ENCODE data around the gene MYO1B.

Gene MYO1B

GRCh38 chr2:191222952-191223351 lies 22.3 kb upstream of the MYO1B start:
- TF ChIP-seq REST (IDR thresholded peaks at IDR 0.05; ENCODE audit: insufficient read depth in 1 of 2, low read depth in 2 of 2, low read length in 2 of 2), result no peak
- TF ChIP-seq POLR2AphosphoS5 (IDR thresholded peaks at IDR 0.05; ENCODE audit: low read depth, low read length), result no peak
- TF ChIP-seq TAF1 (IDR thresholded peaks at IDR 0.05; ENCODE audit: borderline replicate concordance, insufficient read depth, low read length), result no peak
- no peak for TF ChIP-seq SIN3A (IDR thresholded peaks at IDR 0.05; ENCODE audit: borderline replicate concordance, insufficient read depth, low read length)
- no peak for TF ChIP-seq FOXP2 (optimal IDR thresholded peaks at IDR 0.05; ENCODE audit: borderline replicate concordance, extremely low read depth, extremely low read length, insufficient read depth)

- no peak for TF ChIP-seq FOXP2 (optimal IDR thresholded peaks at IDR 0.05; ENCODE audit: borderline replicate concordance, extremely low read depth, extremely low read length, insufficient read depth)
- TF ChIP-seq TAF1 (IDR thresholded peaks at IDR 0.05; ENCODE audit: borderline replicate concordance, insufficient read depth, low read length), result no peak
- no peak for TF ChIP-seq POLR2AphosphoS5 (IDR thresholded peaks at IDR 0.05; ENCODE audit: low read depth, low read length)
- no peak for TF ChIP-seq SIN3A (IDR thresholded peaks at IDR 0.05; ENCODE audit: borderline replicate concordance, insufficient read depth, low read length)
- no peak for TF ChIP-seq REST (IDR thresholded peaks at IDR 0.05; ENCODE audit: insufficient read depth in 1 of 2, low read depth in 2 of 2, low read length in 2 of 2)
Observed at GRCh38 chr2:191225126-191225525, 20.1 kb upstream of the MYO1B start.

GRCh38 chr2:191225690-191226089 lies 19.5 kb upstream of the MYO1B start:
- TF ChIP-seq POLR2AphosphoS5 (IDR thresholded peaks at IDR 0.05; ENCODE audit: low read depth, low read length) (no peak), SIN3A (IDR thresholded peaks at IDR 0.05; ENCODE audit: borderline replicate concordance, insufficient read depth, low read length) (no peak), FOXP2 (optimal IDR thresholded peaks at IDR 0.05; ENCODE audit: borderline replicate concordance, extremely low read depth, extremely low read length, insufficient read depth) (no peak), REST (IDR thresholded peaks at IDR 0.05; ENCODE audit: insufficient read depth in 1 of 2, low read depth in 2 of 2, low read length in 2 of 2) (no peak), TAF1 (IDR thresholded peaks at IDR 0.05; ENCODE audit: borderline replicate concordance, insufficient read depth, low read length) (no peak)

GRCh38 chr2:191226196-191226595 lies 19.0 kb upstream of the MYO1B start:
- TF ChIP-seq FOXP2 (optimal IDR thresholded peaks at IDR 0.05; ENCODE audit: borderline replicate concordance, extremely low read depth, extremely low read length, insufficient read depth), result no peak
- TF ChIP-seq TAF1 (IDR thresholded peaks at IDR 0.05; ENCODE audit: borderline replicate concordance, insufficient read depth, low read length), result no peak
- TF ChIP-seq POLR2AphosphoS5 (IDR thresholded peaks at IDR 0.05; ENCODE audit: low read depth, low read length), result no peak
- no peak for TF ChIP-seq SIN3A (IDR thresholded peaks at IDR 0.05; ENCODE audit: borderline replicate concordance, insufficient read depth, low read length)
- no peak for TF ChIP-seq REST (IDR thresholded peaks at IDR 0.05; ENCODE audit: insufficient read depth in 1 of 2, low read depth in 2 of 2, low read length in 2 of 2)

- no peak for TF ChIP-seq TAF1 (IDR thresholded peaks at IDR 0.05; ENCODE audit: borderline replicate concordance, insufficient read depth, low read length)
- no peak for TF ChIP-seq REST (IDR thresholded peaks at IDR 0.05; ENCODE audit: insufficient read depth in 1 of 2, low read depth in 2 of 2, low read length in 2 of 2)
- no peak for TF ChIP-seq SIN3A (IDR thresholded peaks at IDR 0.05; ENCODE audit: borderline replicate concordance, insufficient read depth, low read length)
- TF ChIP-seq POLR2AphosphoS5 (IDR thresholded peaks at IDR 0.05; ENCODE audit: low read depth, low read length), result no peak
- TF ChIP-seq FOXP2 (optimal IDR thresholded peaks at IDR 0.05; ENCODE audit: borderline replicate concordance, extremely low read depth, extremely low read length, insufficient read depth), result no peak
Observed at GRCh38 chr2:191228333-191228732, 16.9 kb upstream of the MYO1B start.
